HuH-7 (cell line): ENCODE data around the gene CAMTA1.

Experiments
- DNase-seq: peaks from one replicate; pipeline ENCODE4 v3.0.0; 2011; ENCODE audit warnings: low spot score

CAMTA1 gene

GRCh38 chr1:6958407-6959030, 173.3 kb downstream of the CAMTA1 start:
- peak; percentile 36 for DNase-seq

- DNase-seq = no peak
These were observed 174.2 kb downstream of the CAMTA1 start for GRCh38 chr1:6959491-6959890.

GRCh38 chr1:6960291-6960811, 175.1 kb downstream of the CAMTA1 start:
- no peak for DNase-seq

GRCh38 chr1:6960860-6961259, 175.6 kb downstream of the CAMTA1 start:
- no peak for DNase-seq

GRCh38 chr1:6961289-6961688, 176.0 kb downstream of the CAMTA1 start:
- DNase-seq = no peak

- DNase-seq = no peak
These were observed 176.7 kb downstream of the CAMTA1 start for GRCh38 chr1:6961905-6962477.

GRCh38 chr1:6962478-6962995, 177.3 kb downstream of the CAMTA1 start:
- DNase-seq = no peak

- DNase-seq = no peak
These were observed 178.0 kb downstream of the CAMTA1 start for GRCh38 chr1:6962996-6963911.

- no peak for DNase-seq
These were observed 178.7 kb downstream of the CAMTA1 start for GRCh38 chr1:6963912-6964307.

- no peak for DNase-seq
These were observed 180.1 kb downstream of the CAMTA1 start for GRCh38 chr1:6965083-6965934.

- DNase-seq = no peak
These were observed 180.6 kb downstream of the CAMTA1 start for GRCh38 chr1:6965935-6966241.

GRCh38 chr1:6966326-6966725, 181.1 kb downstream of the CAMTA1 start:
- no peak for DNase-seq

GRCh38 chr1:6967431-6968111, 182.3 kb downstream of the CAMTA1 start:
- no peak for DNase-seq

- no peak for DNase-seq
These were observed 183.9 kb downstream of the CAMTA1 start for GRCh38 chr1:6969106-6969505.

GRCh38 chr1:6969762-6970161, 184.5 kb downstream of the CAMTA1 start:
- no peak for DNase-seq

GRCh38 chr1:6970221-6970620, 185.0 kb downstream of the CAMTA1 start:
- DNase-seq = no peak

GRCh38 chr1:6971048-6971447, 185.8 kb downstream of the CAMTA1 start:
- DNase-seq = no peak

- no peak for DNase-seq
These were observed 186.4 kb downstream of the CAMTA1 start for GRCh38 chr1:6971699-6972098.

GRCh38 chr1:6972399-6972798, 187.1 kb downstream of the CAMTA1 start:
- no peak for DNase-seq

- DNase-seq = no peak
These were observed 190.2 kb downstream of the CAMTA1 start for GRCh38 chr1:6975331-6976043.

- DNase-seq = no peak
These were observed 190.8 kb downstream of the CAMTA1 start for GRCh38 chr1:6976044-6976375.
